ENCODE data around the gene NAAA. TPM values are rescaled to one million over a fixed set of nuclear protein-coding genes. Genes with fewer than 3 reads are reported as not detected.
"Not testable (repeated sequence)": the region's sequence is repeated elsewhere in the genome, so short reads cannot be mapped to it uniquely, and the experiment has no call there.

Gene NAAA
- total RNA-seq, 1 donor from 2014 or later: 10.7 TPM

DNA sequence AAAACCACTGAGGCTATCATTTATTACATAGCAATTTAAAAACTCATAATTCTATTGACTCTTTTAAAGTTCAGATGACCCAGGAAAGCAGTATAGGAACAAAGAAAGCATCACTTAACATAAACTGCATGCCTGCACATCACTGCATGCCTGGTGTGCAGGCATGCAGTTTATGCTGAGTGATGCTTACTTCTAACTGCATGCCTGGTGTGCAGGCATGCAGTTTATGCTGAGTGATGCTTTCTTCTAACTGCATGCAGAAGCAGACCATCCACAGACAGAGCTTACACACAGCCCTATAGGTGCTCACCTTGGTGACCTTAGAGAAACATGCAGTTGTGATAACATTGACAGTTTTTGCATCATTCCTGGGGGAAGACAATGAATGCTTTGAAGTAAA is 33.0 kb upstream of the NAAA start:
- peaks cover 5% of the 10 kb centered on the region for H3K9me3 Mint-ChIP-seq
- H3K27ac Mint-ChIP-seq: no peak overlapping the region
- H3K4me1 Mint-ChIP-seq (ENCODE audit: unreplicated experiment): no peaks in the 10 kb centered on the region
- H3K4me3 Mint-ChIP-seq: no peak overlapping the region
- no peak for DNase-seq (ENCODE audit: extremely low spot score, unreplicated experiment)
- H3K36me3 Mint-ChIP-seq: peaks cover 52% of the 10 kb centered on the region
- TF ChIP-seq CTCF (conservative IDR thresholded peaks at IDR 0.05): no peak
- H3K27me3 Mint-ChIP-seq: no peaks in the 10 kb centered on the region

- no peak for TF ChIP-seq CTCF (conservative IDR thresholded peaks at IDR 0.05)
- no peaks in the 10 kb centered on the region for H3K27me3 Mint-ChIP-seq
- no peak for DNase-seq (ENCODE audit: extremely low spot score, unreplicated experiment)
- no peaks in the 10 kb centered on the region for H3K4me1 Mint-ChIP-seq (ENCODE audit: unreplicated experiment)
- peaks cover 71% of the 10 kb centered on the region for H3K36me3 Mint-ChIP-seq
- no peak overlapping the region for H3K4me3 Mint-ChIP-seq
- H3K9me3 Mint-ChIP-seq: no peaks in the 10 kb centered on the region
- H3K27ac Mint-ChIP-seq: no peak overlapping the region
Measured at GRCh38 chr4:75968084-75968483, 27.3 kb upstream of the NAAA start.

DNA sequence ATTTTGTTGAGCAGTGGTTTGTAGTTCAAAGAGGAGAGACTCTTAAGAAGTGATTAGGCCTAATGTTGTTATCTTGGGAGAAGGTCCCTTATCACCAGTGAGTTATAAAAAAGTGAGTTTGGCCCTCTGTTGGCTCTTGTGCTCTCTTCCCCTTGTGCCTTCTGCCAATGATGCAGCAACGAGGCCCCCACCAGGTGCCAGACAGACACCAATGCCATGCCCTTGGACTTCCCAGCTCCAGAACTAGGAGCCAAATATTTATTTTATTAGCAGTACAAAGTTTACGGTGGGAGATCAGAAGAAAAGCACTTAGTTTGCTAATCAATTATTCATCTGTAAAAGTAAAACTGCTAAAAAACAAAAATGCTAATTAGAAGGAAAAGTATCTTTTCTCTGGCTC is 22.7 kb upstream of the NAAA start:
- DNase-seq (ENCODE audit: extremely low spot score, unreplicated experiment): no peak
- Mint-ChIP-seq H3K27me3 (no peaks in the 10 kb centered on the region), H3K4me1 (ENCODE audit: unreplicated experiment) (no peaks in the 10 kb centered on the region), H3K27ac (no peak overlapping the region), H3K9me3 (no peaks in the 10 kb centered on the region), H3K4me3 (no peak overlapping the region), H3K36me3 (peaks cover 81% of the 10 kb centered on the region)
- no peak for TF ChIP-seq CTCF (conservative IDR thresholded peaks at IDR 0.05)

GRCh38 chr4:75962072-75962471 is 21.3 kb upstream of the NAAA start:
- DNase-seq (ENCODE audit: extremely low spot score, unreplicated experiment); H3K27me3 Mint-ChIP-seq; H3K4me1 Mint-ChIP-seq (ENCODE audit: unreplicated experiment); H3K4me3 Mint-ChIP-seq; H3K9me3 Mint-ChIP-seq; H3K27ac Mint-ChIP-seq: not testable (repeated sequence)
- peaks cover 82% of the 10 kb centered on the region for H3K36me3 Mint-ChIP-seq

DNA sequence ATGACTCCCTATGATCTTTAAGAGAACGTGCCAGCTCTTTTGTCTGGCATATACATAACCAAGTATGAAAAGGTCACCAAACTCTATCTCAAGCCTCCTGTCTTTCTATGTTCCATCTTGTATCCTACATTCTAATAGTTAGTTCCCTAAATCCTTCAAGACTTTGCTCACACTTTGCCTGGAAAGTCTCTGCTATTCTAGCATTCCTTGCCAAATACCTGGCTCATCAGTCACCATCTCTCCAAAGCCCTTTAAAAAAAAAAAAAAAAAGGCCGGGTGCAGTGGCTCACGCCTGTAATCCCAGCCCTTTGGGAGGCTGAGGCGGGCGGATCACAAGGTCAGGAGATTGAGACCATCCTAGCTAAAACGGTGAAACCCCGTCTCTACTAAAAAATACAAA is 17.7 kb upstream of the NAAA start:
- H3K9me3 Mint-ChIP-seq; H3K4me3 Mint-ChIP-seq; DNase-seq (ENCODE audit: extremely low spot score, unreplicated experiment); H3K4me1 Mint-ChIP-seq (ENCODE audit: unreplicated experiment); H3K27ac Mint-ChIP-seq; H3K27me3 Mint-ChIP-seq: not testable (repeated sequence)
- H3K36me3 Mint-ChIP-seq: peaks cover 64% of the 10 kb centered on the region

GRCh38 chr4:75954811-75955210 is 14.0 kb upstream of the NAAA start:
- DNase-seq (ENCODE audit: extremely low spot score, unreplicated experiment); H3K4me3 Mint-ChIP-seq; H3K9me3 Mint-ChIP-seq; H3K4me1 Mint-ChIP-seq (ENCODE audit: unreplicated experiment); H3K27me3 Mint-ChIP-seq; H3K27ac Mint-ChIP-seq: not testable (repeated sequence)
- H3K36me3 Mint-ChIP-seq: peaks cover 40% of the 10 kb centered on the region

DNA sequence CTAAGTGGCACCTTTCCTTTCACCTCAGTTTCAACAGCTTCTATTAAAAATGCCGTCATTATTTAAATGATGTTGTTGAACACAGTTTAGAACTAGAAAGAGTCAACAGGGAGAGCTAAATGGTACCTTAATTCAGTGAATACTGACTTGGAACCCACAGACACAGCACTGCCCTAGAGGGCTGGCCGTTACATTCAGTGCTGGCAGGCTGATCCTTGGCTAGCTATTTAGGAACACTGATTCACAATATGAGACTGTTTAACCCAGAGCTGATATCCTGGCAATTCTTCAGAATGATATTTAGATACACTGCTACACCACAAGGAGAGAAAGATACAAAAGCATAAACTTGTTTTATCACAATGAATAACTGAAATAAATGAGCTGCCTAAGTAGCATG is 12.7 kb upstream of the NAAA start:
- Mint-ChIP-seq H3K4me3 (no peak overlapping the region), H3K4me1 (ENCODE audit: unreplicated experiment) (no peaks in the 10 kb centered on the region), H3K27ac (no peak overlapping the region), H3K27me3 (no peaks in the 10 kb centered on the region), H3K36me3 (peaks cover 35% of the 10 kb centered on the region), H3K9me3 (no peaks in the 10 kb centered on the region)
- no peak for DNase-seq (ENCODE audit: extremely low spot score, unreplicated experiment)
- TF ChIP-seq CTCF (conservative IDR thresholded peaks at IDR 0.05): no peak

Data from type B pancreatic cell (in vitro differentiated cells).